Activated CD8-positive, alpha-beta T cell treated with anti-CD3 and anti-CD28 coated beads for 36 hours (primary cell): ENCODE results near the gene HRH3. TPM values are rescaled to one million over a fixed set of nuclear protein-coding genes. Genes with fewer than 3 reads are reported as not detected.
A peak's percentile ranks its signal among the peaks of the same experiment; 100 is the strongest.

Experiments
- ATAC-seq: fragments of 200-7000 bp; cut with Tn5 transposase; one replicate; pipeline ENCODE4 v1.10.0; 2021; ENCODE audit warnings: mild to moderate bottlenecking, moderate library complexity
- CTCF ChIA-PET: fragments of 350-600 bp; sonication (Branson Sonifier 250); formaldehyde crosslinking; loops from one replicate; lab custom pipeline; 2021; ENCODE audit warnings: antibody characterized with exemption; lab: Charles Lee
- POLR2A ChIA-PET: fragments of 350-600 bp; sonication (Branson Sonifier 250); formaldehyde crosslinking; loops from one replicate; lab custom pipeline; 2021; ENCODE audit warnings: antibody characterized with exemption; lab: Charles Lee
- DNase-seq: peaks from one replicate; pipeline ENCODE4 v3.0.0-alpha.2; 2020
- H3K27ac Mint-ChIP-seq: one replicate; pipeline ENCODE4 v1.8.0; 2021; ENCODE audit warnings: mild to moderate bottlenecking, mixed read lengths
- H3K27me3 Mint-ChIP-seq: one replicate; pipeline ENCODE4 v1.8.0; 2021; ENCODE audit warnings: mixed read lengths
- H3K36me3 Mint-ChIP-seq: one replicate; pipeline ENCODE4 v1.8.0; 2021; ENCODE audit warnings: low read depth, mixed read lengths
- H3K4me1 Mint-ChIP-seq: one replicate; pipeline ENCODE4 v1.8.0; 2021; ENCODE audit warnings: low read depth, mixed read lengths
- H3K4me3 Mint-ChIP-seq: one replicate; pipeline ENCODE4 v1.8.0; 2021; ENCODE audit warnings: mild to moderate bottlenecking, moderate library complexity, mixed read lengths
- H3K9me3 Mint-ChIP-seq: one replicate; pipeline ENCODE4 v1.8.0; 2021; ENCODE audit warnings: mixed read lengths
- intact Hi-C: fragments of 100-400 bp; cut with micrococcal nuclease; formaldehyde crosslinking; loops from one replicate; pipeline ENCODE4 v1.10.0; 2022
- total RNA-seq, 2 experiments: library from RNA; stranded (reverse); gene quantifications; one replicate each; pipeline ENCODE4 v1.2.3, GENCODE V29; 2021
- TF ChIP-seq, protein P1 (sequence below): fragments of 200-600 bp; IDR thresholded peaks from one replicate; pipeline ENCODE4 v1.8.0; 2022; ENCODE audit warnings: antibody characterized with exemption, mild to moderate bottlenecking

HRH3 gene
- total RNA-seq, 2 experiments from 2014 or later = not detected

- intact Hi-C loops = no loop called here
- POLR2A ChIA-PET = interaction anchor here (1.0 to 1.4 kb wide), 4 partner anchors 33 to 148 kb away, joined by 3 read pairs; no protein-coding TSS in a partner anchor
- H3K27ac Mint-ChIP-seq = peak overlapping the region; percentile 88
- no peaks in the 10 kb centered on the region for H3K27me3 Mint-ChIP-seq
- H3K4me3 Mint-ChIP-seq = peak overlapping the region; percentile 88
- CTCF ChIA-PET = no interaction called here
- peaks cover 9% of the 10 kb centered on the region for H3K36me3 Mint-ChIP-seq
- TF ChIP-seq, protein P1, sequence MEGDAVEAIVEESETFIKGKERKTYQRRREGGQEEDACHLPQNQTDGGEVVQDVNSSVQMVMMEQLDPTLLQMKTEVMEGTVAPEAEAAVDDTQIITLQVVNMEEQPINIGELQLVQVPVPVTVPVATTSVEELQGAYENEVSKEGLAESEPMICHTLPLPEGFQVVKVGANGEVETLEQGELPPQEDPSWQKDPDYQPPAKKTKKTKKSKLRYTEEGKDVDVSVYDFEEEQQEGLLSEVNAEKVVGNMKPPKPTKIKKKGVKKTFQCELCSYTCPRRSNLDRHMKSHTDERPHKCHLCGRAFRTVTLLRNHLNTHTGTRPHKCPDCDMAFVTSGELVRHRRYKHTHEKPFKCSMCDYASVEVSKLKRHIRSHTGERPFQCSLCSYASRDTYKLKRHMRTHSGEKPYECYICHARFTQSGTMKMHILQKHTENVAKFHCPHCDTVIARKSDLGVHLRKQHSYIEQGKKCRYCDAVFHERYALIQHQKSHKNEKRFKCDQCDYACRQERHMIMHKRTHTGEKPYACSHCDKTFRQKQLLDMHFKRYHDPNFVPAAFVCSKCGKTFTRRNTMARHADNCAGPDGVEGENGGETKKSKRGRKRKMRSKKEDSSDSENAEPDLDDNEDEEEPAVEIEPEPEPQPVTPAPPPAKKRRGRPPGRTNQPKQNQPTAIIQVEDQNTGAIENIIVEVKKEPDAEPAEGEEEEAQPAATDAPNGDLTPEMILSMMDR = no peak
- peaks cover 35% of the 10 kb centered on the region for H3K4me1 Mint-ChIP-seq
- DNase-seq = no peak
- no peaks in the 10 kb centered on the region for H3K9me3 Mint-ChIP-seq
- ATAC-seq = no peak
Measured at GRCh38 chr20:62183426-62184142, 36.5 kb downstream of the HRH3 start.

GRCh38 chr20:62182469-62183425, 37.3 kb downstream of the HRH3 start, which contains the start of gene MTG2:
MTG2 (plus strand) TSS chr20:62183028; CDS start chr20:62193421, 10,393 bp downstream.
- Mint-ChIP-seq H3K27ac (peak within 1 kb of the TSS; percentile 88), H3K4me1 (peaks cover 34% of the 10 kb centered on the region), H3K9me3 (no peaks in the 10 kb centered on the region), H3K36me3 (peaks cover 9% of the 10 kb centered on the region), H3K27me3 (no peaks in the 10 kb centered on the region), H3K4me3 (peak within 1 kb of the TSS; percentile 88)
- DNase-seq (peak; percentile 95), ATAC-seq (peak; percentile 97)
- ChIA-PET POLR2A (interaction anchor here (0.9 to 1.4 kb wide), 5 partner anchors 33 to 147 kb away, joined by 3 to 4 read pairs (median 3); no protein-coding TSS in a partner anchor), CTCF (no interaction called here)
- TF ChIP-seq, protein P1 = no peak
- intact Hi-C loops = no loop called here

- DNase-seq (no peak), ATAC-seq (no peak)
- POLR2A ChIA-PET = no interaction called here
- Mint-ChIP-seq H3K36me3 (peaks cover 9% of the 10 kb centered on the region), H3K4me1 (peaks cover 27% of the 10 kb centered on the region), H3K27me3 (no peaks in the 10 kb centered on the region), H3K9me3 (no peaks in the 10 kb centered on the region), H3K27ac (peak overlapping the region; percentile 86), H3K4me3 (peak overlapping the region; percentile 88)
- CTCF ChIA-PET = no interaction called here
- intact Hi-C loops = no loop called here
- TF ChIP-seq, protein P1 = no peak
Measured at GRCh38 chr20:62181808-62182207, 38.3 kb downstream of the HRH3 start.

DNA sequence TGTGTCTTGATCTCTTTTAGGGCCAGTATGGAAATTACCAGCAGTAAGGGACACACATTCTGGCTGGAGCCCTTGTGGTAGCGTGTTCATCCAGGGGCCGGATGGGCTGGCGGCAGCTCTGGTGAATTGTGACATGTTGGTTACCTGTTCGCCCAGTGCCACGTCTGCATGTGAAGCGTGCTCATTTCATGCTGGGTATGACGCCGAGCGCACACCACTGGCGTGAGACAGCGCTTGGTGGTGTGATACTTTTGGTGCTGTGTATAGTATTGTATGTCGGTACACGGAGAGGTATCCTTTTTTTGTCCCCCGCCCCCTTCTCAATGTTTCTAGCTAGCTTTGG, 40.9 kb downstream of the HRH3 start:
- H3K27me3 Mint-ChIP-seq = no peaks in the 10 kb centered on the region
- CTCF ChIA-PET = no interaction called here
- no peak overlapping the region for H3K27ac Mint-ChIP-seq
- intact Hi-C loops = no loop called here
- H3K4me3 Mint-ChIP-seq = no peak overlapping the region
- ATAC-seq (no peak), DNase-seq (no peak)
- H3K36me3 Mint-ChIP-seq = peaks cover 13% of the 10 kb centered on the region
- TF ChIP-seq, protein P1 = no peak
- peaks cover 11% of the 10 kb centered on the region for H3K4me1 Mint-ChIP-seq
- POLR2A ChIA-PET = no interaction called here
- no peaks in the 10 kb centered on the region for H3K9me3 Mint-ChIP-seq
